Measurements from ENCODE around the gene DMRTB1. TPM values are rescaled to one million over a fixed set of nuclear protein-coding genes. Genes with fewer than 3 reads are reported as not detected.

Gene DMRTB1
- total RNA-seq, 2 donors from 2014 or later, result not detected

Other genes with a start within 250 kb of the DMRTB1 start
- 10 to 100 TPM; 37.5 to 44.5 TPM for gene CZIB, start 238.8 kb upstream of the DMRTB1 start, total RNA-seq
- 10 to 100 TPM; 62.6 to 65.4 TPM for gene MAGOH, start 220.9 kb upstream of the DMRTB1 start, total RNA-seq
- gene LRP8, start 131.3 kb upstream of the DMRTB1 start, total RNA-seq, result 100 to 1,000 TPM in 1 of 2 donors, 10 to 100 TPM in 1; 87.8 to 194 TPM